Hematopoietic multipotent progenitor cell treated with erythropoietin and hydrocortisone succinate and interleukin-3 and kit ligand, for 15 days (in vitro differentiated cells): ENCODE results near the gene PLXNA1.

Experiments used
- DNase-seq: peaks from one replicate; pipeline ENCODE4 v3.0.0-alpha.2; 2015; ENCODE audit warnings: low spot score

PLXNA1 gene

DNA sequence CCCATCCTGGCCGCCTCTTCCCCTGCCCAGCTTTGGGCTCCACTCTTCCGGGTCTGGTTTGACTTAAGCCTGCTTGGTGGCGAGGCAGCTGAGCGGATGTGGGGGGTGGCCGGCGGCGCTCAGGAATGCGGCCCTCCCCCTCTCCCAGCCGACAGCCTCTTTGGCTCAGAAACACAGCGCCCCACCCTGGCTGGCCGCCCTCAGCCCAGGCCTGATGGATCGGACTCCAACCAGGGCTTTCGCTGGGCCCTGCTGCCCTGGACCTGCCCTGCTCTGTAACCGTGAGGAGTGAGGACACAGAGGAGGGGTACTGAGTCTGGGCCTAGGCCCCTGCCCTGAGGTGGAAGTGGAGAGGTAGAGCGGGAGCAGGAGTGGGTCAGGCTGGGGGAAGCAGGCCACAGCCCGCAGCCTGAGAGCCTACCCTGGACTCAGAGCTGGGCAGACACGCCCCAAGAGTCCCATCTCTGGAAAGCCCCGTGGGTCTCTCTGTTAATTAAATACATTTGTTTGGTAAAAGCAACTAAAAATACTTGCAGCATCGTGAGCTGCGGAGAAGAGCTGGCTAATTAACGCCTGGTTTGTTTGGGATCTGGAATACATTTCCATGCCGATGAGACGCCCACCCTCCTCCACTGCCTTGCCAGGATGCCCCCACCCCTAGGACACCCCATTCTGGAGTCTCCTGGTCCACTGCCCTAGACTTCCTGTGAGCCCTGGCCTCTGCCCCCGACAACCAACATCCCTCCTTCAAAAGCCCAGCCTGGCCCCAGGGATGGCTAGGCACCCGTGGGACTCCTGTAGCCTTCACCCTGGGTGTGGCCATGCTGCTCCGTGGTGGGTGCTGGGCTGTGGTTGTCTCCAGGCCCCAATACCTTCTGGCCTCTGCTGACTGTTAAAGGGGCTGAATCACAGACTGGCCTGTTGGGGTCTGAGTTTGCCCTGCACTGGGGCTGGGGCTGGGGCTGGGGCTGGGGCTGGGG, 19.6 kb downstream of the PLXNA1 start:
- DNase-seq: no peak

DNA sequence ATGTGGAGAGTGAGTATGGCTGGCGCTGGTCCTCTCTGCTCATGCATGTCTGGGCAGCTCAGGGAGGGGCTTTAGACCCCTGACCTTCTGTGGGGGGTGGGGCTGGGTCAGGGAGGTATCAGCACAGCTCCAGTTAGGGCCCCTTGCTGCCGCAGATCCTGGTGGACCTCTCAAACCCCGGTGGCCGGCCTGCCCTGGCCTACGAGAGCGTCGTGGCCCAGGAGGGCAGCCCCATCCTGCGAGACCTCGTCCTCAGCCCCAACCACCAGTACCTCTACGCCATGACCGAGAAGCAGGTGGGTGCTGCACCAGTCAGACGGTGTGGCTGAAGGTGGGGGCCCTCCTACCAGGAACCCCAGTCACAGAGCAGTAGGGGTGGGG, 20.2 kb downstream of the PLXNA1 start:
- no peak for DNase-seq

DNA sequence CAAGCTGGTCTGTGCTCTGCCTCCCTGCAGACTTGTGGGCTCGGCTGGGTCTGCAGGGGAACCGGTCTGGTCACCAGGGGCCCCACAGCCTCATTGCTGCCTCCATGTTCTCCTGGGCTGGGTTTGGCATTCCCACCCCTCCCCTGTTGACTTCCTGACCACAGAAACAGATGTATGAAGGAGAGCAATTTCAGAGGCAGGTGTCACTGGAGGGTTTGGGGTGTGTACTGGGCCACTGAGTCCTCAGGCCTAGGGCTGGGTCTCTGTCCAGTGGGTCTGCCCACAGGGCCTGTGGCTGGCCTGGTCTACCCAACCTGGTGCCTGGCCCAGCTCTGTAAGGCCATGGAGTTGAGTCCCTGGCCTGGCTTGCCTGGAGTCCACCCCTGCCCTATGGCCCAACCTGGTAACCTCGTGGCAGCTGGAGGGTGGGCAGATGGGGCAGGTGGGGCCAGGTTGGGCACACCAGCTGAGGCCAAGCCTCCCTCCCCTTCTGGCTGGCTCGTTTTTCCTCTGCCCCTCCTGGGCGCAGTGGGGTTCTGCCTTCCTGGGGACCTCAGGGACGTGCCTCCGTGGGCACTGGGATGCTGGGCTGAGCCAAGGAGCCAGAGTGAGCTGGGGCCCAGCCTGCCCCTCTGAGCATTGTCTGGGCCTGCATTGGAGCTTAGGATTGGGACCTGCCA, 20.8 kb downstream of the PLXNA1 start:
- no peak for DNase-seq

DNA sequence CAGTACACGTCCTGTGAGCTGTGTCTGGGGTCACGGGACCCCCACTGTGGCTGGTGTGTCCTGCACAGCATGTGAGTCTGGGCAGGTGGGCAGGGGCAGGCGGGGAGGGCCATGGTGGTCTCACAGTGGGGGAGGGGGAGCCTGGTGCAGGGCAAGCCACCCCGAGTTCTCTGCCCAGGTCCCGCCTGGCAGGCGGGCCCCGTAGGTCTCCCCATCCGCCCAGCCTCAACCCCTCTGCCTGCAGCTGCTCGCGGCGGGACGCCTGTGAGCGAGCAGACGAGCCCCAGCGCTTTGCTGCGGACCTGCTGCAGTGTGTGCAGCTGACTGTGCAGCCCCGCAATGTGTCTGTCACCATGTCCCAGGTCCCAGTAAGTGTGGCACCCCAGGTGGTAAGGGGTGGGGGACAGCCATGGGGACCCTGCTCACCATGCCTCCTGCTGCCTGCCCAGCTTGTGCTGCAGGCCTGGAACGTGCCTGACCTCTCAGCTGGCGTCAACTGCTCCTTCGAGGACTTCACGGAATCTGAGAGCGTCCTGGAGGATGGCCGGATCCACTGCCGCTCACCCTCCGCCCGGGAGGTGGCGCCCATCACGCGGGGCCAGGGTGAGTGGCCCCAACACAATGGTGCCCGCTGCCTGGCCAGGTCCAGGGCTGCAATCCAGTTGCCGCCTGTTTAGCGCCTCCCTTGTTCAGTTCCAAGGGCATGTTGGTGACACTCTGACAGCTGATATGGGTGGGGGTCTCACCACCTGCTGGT, 21.9 kb downstream of the PLXNA1 start:
- no peak for DNase-seq

DNA sequence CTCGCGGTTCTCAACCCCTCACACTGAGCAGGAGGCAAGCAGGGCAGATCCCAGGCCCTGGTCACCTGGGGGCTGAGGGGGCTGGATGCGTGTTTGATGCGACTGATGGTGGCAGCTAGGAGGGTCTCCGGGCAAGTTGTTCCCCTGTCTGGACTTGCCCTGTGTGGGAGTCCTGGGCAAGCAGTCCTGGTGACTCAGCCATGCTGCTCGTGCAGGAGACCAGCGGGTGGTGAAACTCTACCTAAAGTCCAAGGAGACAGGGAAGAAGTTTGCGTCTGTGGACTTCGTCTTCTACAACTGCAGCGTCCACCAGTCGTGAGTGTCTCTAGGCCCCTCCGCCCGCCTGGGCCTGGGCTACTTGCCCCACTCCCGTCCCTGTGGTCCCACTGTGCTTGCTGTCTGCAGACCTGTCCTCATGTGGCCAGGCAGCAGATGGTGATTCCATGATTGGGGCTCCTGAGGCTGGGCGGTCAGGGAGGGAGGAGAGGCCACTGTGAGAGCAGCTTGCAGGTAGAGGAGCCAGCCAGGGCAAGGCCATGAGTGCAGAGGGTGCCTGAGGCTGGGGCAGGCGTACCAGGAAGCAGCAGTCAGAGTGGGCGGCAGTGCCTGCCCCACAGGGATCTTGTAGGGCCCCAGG, 23.1 kb downstream of the PLXNA1 start:
- no peak for DNase-seq

DNA sequence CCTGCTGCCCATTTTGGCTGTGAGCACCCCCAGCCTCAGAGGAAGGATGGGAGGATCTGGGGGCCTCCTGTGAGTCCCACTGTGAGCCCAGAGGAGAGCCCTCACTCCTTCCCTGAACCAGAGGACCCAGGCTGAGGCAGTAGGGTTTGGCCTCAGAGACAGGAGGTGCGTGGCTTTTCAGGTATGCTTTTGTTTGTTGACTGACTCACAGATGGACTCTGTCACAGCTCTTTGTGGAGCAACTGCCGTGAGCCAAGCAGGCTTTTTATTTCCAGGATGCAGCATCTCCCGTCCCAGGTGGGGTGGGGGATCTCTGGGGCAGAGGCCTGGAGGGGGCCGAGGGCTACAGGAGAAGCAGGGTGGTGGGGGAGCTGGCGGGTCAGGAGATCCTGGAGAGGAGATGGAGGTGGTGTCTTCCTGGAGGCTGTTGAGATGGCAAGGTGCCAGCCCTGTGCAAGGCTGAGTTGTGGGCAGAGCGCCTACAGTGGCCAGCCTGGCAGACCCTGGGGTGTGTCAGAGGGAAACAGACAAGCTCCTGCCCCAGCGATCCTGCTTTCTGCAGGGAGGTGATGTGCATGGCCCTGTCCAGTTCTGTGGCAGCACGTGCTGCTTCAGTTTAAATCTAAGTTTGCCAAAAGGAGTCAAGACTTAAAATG, 24.0 kb downstream of the PLXNA1 start:
- no peak for DNase-seq

DNA sequence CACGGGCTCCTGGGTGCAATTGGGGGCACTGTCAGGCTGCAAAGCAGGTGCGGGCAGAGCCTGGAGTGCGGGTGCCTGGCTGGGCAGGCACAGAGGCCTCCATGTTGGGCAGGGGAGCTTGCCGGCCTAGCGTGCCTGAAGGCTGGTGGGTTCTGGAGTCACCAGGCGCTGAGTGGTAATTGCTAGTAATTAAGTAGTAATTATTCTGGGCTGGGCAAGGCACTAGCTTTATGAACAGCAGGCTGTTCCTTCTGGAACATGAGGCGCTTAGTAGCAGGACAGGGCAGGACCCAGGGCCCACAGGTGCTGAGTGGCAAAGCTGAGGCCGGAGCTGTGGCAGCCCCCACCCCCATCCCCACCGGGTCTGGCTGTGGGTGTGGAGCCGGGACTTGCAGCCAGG, 25.3 kb downstream of the PLXNA1 start:
- DNase-seq: no peak

DNA sequence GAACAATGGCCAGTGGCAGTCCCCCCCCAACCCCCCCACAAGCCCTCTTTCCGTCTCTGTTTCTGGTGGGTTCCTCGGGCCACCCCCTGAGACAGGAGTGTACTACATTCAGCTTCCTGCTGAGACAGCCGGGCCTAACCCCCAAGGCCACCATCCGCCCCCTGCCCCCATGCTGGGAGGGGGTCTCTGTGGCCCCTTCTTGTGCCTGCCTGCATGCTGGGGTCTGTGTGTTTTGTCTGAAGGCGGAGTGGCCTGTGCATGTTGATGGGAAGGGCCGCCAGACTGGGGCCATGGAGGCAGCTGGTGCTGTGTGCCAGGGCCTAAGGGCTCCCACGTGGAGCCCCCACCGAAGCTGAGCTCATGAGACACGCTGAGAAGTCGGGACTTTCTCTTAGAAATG, 26.6 kb downstream of the PLXNA1 start:
- DNase-seq: no peak

DNA sequence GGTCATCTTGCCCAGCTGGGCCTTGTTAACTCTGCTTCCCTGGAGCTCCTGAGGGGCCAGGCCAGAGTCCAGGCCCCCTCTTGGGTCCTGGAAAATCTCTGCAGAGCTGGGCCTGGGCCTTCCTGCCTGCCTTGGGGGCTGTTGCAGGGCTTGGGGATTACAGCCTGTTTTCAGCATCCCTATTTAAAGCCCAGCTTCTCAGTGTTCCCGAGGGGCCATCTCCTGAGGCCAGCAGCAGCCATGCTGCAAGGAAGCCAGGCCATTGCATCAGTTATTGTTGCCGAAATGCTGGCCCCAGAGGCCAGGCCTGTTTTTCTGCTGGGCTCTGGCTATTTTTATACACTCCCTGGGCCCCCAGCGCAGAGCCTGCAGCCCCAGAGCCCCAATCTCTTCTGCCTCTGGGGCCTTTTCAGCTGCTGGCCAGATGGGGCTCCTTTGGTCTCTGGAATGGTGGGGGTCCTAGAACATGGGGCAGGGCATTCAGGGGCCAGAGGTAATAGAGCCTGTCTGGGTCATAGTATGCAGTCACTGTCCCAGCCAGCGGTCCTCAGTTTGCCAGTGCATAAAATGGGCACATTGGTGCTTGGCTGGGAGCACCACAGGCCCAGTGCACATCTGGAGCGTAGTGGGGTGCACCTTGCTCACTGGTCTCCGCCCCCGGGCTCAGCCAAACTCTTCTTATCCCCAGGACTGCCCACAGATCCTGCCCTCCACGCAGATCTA, 28.5 kb downstream of the PLXNA1 start:
- no peak for DNase-seq

DNA sequence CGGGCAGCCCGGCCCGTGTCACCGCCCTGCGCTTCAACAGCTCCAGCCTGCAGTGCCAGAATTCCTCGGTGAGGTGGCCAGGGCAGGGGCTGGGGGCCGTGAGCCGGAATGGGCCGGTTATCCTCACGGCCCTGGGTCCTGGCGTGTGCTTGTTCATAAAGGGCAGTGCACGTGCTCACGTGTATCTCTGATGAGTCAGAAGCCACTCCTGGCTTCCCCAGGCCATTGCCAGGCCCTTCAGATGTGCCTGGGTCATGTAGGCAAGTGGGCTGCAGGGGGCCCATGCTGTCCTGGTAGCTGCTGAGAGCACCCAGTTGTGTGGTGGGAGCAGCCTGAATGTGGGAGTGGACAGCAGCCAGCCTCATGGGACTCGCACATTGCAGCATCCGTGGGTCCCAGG, 29.2 kb downstream of the PLXNA1 start:
- no peak for DNase-seq

DNA sequence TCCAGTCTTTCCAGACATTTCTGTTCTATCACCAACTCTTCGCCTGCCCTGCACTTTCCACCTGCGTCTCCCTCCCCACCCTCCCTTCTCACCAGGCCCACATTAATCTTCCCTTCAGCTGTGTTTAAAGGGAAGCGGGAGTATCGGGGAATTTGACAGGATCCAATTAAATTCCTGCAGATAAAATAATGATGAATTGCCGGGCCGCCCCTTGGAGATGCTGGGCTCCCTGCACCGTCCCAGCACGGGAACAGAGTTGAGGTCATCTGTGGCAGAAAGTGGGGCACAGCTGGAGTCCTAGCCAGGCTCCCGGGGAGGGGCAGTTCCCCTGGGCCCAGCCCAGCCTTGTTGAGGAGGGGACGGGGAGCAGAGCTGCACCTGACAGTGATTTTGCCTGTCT, 30.3 kb downstream of the PLXNA1 start:
- no peak for DNase-seq

DNA sequence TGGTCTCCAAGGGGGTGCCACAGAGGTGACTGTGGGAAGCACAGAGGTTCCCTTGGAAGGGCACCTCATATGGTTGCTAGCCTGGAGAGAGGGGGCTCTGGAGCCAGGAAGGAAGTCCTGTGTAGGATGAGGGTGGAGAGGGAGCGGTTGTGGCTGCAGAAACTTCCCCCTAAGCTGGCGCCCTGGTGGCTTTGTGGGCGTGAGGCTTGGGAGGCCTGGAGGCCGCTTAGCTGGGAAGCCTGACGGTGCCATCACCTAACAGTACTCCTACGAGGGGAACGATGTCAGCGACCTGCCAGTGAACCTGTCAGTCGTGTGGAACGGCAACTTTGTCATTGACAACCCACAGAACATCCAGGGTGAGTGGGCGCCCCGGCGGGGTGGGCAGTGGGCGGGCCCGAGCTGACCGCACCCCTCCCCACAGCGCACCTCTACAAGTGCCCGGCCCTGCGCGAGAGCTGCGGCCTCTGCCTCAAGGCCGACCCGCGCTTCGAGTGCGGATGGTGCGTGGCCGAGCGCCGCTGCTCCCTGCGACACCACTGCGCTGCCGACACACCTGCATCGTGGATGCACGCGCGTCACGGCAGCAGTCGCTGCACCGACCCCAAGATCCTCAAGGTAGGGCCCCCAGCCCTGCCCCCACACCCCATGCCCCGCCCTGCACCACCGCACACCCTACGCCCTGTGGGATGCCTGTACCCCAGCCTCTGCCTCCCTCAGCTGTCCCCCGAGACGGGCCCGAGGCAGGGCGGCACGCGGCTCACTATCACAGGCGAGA, 31.0 kb downstream of the PLXNA1 start:
- no peak for DNase-seq

DNA sequence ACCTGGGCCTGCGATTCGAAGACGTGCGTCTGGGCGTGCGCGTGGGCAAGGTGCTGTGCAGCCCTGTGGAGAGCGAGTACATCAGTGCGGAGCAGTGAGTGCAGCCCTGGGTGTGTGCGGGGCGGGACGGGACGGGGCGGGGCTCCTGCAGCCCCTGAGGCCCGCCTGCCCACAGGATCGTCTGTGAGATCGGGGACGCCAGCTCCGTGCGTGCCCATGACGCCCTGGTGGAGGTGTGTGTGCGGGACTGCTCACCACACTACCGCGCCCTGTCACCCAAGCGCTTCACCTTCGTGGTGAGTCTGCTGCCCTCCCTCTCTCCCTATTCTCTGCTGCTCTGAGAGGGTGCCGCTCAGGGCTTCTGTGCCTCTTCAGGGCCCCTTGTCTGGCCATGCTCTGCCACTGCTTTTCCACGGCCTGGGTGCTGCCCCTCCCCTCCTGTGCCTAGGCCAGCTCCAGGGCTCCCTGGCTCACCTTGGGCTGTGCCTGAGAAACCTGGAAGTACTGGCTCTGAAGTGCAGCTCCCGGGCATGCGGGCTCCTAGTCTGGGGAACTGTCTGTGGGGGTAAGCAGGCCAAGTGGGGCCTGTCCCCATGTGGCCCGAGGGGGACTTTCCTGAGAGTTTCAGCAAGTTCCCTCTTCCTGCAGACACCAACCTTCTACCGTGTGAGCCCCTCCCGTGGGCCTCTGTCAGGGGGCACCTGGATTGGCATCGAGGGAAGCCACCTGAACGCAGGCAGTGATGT, 31.8 kb downstream of the PLXNA1 start:
- DNase-seq: no peak

DNA sequence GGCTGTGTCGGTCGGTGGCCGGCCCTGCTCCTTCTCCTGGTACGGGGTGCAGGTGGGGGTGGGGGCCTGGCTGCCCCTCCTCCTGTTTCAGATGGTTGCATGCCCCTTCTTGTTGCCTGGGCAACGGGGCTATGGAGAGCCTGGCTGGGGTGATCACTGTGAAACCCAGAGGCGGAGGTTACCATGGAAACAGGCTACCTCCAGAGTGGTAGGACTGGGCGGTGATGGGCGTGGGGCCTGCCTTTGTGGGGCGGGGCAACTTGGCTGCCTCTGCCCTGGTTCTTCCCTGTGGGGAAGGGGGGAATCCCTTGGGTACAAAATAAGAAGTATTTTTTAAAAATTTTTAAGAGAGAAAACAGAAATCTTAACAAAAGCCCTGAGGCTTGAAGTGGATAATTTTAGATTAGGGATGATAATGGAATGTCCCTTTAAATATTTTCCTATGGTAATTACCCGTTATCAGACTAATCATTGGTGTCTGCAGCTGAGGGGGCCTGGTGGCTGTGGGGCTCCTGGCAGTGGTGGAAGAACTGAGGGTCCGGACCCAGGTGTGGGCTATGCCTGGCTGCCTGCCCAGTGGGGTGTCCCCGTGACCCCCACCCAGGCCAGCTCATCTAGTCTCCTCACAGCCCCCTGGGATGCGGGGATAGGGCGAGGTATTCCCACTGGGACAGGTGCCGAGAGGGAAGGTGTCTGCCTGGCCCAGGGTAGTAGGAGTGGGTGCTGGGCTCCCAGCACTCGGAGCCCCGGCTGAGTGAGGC, 32.5 kb downstream of the PLXNA1 start:
- peak; percentile 15 for DNase-seq

DNA sequence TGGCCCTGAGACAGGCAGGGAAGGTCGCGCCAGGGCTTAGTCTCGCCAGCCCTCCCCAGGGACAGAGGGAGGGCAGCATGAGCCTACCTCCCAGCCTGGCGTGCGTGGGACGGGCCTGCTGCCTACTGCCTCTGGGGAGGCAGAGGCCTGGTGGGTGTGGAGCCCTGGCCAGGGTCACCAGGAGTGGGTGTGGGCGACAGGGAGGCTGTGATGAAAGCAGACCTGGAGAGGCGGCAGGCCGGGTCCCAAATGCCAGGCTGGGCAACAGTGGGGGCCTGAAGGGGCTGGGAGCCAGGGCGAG, 33.1 kb downstream of the PLXNA1 start:
- DNase-seq: no peak

DNA sequence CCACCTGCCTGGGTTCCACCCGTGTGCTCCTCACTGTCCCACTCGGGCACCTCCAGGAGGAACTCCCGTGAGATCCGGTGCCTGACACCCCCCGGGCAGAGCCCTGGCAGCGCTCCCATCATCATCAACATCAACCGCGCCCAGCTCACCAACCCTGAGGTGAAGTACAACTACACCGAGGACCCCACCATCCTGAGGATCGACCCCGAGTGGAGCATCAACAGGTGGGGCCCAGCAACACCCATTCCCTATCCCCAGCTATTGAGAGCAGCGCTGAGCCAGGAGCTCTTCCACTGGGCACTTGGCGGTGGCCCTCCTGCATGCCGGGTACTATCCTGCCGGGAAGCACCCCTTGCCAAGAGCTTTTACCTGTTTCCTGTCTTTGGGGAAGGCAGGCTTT, 33.5 kb downstream of the PLXNA1 start:
- DNase-seq: no peak

DNA sequence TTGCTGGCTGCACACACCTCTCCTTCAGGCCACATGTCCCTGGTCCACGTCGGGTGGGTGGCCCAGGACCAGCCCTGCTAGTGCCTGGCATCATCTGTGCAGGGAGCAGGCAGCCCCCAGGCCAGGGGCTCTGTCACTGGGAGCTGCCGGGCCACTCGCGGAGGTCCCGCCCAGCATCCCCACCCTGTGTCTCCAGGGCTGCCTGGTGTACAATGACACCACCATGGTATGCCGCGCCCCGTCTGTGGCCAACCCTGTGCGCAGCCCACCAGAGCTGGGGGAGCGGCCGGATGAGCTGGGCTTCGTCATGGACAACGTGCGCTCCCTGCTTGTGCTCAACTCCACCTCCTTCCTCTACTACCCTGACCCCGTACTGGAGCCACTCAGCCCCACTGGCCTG, 34.3 kb downstream of the PLXNA1 start:
- DNase-seq: no peak

DNA sequence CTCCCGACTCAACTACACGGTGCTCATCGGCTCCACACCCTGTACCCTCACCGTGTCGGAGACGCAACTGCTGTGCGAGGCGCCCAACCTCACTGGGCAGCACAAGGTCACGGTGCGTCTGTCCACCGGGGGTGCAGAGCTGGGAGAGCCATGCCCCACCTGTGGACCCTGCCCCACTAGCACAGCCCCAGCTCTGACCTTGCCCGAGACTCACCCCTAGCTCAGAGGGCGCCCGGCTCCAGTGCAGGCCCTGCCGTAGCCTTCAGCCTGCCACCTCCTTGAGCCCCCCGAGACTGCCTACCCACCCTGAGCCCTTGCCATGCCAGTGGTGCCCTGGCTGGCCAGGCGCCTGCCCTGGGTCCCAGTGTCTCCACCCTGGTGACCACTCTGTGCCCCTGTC, 34.9 kb downstream of the PLXNA1 start:
- DNase-seq: no peak

DNA sequence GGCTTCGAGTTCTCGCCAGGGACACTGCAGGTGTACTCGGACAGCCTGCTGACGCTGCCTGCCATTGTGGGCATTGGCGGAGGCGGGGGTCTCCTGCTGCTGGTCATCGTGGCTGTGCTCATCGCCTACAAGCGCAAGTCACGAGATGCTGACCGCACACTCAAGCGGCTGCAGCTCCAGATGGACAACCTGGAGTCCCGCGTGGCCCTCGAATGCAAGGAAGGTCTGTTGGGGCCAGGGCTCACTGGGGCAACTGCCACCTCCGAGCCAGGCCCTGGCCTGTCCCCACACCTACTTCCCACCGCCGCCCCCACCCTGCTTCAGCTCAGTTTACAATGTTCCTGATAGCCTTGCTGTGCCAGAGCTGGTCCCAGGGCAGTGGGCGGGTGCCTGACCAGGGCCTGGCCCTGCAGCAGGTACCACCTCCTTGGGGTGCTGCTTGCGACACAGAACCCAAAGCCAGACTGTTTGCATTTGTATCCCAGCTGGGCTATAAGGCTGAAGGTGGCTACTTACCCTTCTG, 35.5 kb downstream of the PLXNA1 start:
- no peak for DNase-seq
